ENCODE data around the gene ZBTB12. TPM values are rescaled to one million over a fixed set of nuclear protein-coding genes. Genes with fewer than 3 reads are reported as not detected.
"Not testable (repeated sequence)": the region's sequence is repeated elsewhere in the genome, so short reads cannot be mapped to it uniquely, and the experiment has no call there.

The ZBTB12 gene
- total and polyA plus RNA-seq, 5 donors from 2014 or later, result 0.20 TPM; not detected in 4

- H3K9me3 ChIP-seq (ENCODE audit: control insufficient read depth in 2 of 2, low read length in 2 of 2), result no peaks in the 10 kb centered on the region
- H3K4me3 ChIP-seq (ENCODE audit: low read depth, low read length), result peak overlapping the region; percentile 79
- H3K36me3 ChIP-seq (ENCODE audit: control insufficient read depth, insufficient read depth, low read length), result peaks cover 12% of the 10 kb centered on the region
- Mint-ChIP-seq H3K27me3 (no peaks in the 10 kb centered on the region), H3K4me3 (peak overlapping the region; percentile 90 to 96 (median 94)), H3K27ac (peak overlapping the region; percentile 85 to 95 (median 91)), H3K36me3 (peaks cover 14% of the 10 kb centered on the region), H3K4me1 (peaks cover 4 to 37% (median 18%) of the 10 kb centered on the region in 4 donors), H3K9me3 (peaks cover 0 to 1% (median 0%) of the 10 kb centered on the region in 7 donors)
- peaks cover 22% of the 10 kb centered on the region for H3K4me1 ChIP-seq (ENCODE audit: control insufficient read depth, insufficient read depth, low read length, poor library complexity, severe bottlenecking)
- no peak for DNase-seq
- peak overlapping the region; percentile 89 for H3K27ac ChIP-seq (ENCODE audit: insufficient read depth, low read length, poor library complexity, severe bottlenecking)
- no peaks in the 10 kb centered on the region for H3K27me3 ChIP-seq (ENCODE audit: control insufficient read depth, insufficient read depth, low read length)
- no peak for ATAC-seq (ENCODE audit: low read depth in 2 of 2)
Measured at GRCh38 chr6:31861919-31862343, 40.0 kb downstream of the ZBTB12 start.

- H3K4me3 Mint-ChIP-seq, result peak overlapping the region in 3 of 4 donors; percentile 2 to 91 (median 90)
- Histone ChIP-seq H3K4me1 (ENCODE audit: control insufficient read depth, insufficient read depth, low read length, poor library complexity, severe bottlenecking) (peaks cover 22% of the 10 kb centered on the region), H3K27me3 (ENCODE audit: control insufficient read depth, insufficient read depth, low read length) (no peaks in the 10 kb centered on the region), H3K4me3 (ENCODE audit: low read depth, low read length) (no peak overlapping the region), H3K36me3 (ENCODE audit: control insufficient read depth, insufficient read depth, low read length) (peaks cover 12% of the 10 kb centered on the region), H3K9me3 (ENCODE audit: control insufficient read depth in 2 of 2, low read length in 2 of 2) (no peaks in the 10 kb centered on the region), H3K27ac (ENCODE audit: insufficient read depth, low read length, poor library complexity, severe bottlenecking) (no peak overlapping the region)
- peak overlapping the region in 1 of 3 donors; percentile 95 for H3K27ac Mint-ChIP-seq
- DNase-seq (no peak), ATAC-seq (ENCODE audit: low read depth in 2 of 2) (no peak)
- H3K27me3 Mint-ChIP-seq, result no peaks in the 10 kb centered on the region
- peaks cover 4 to 37% (median 18%) of the 10 kb centered on the region in 4 donors for H3K4me1 Mint-ChIP-seq
- H3K9me3 Mint-ChIP-seq, result peaks cover 0 to 1% (median 0%) of the 10 kb centered on the region in 7 donors
- peaks cover 15% of the 10 kb centered on the region for H3K36me3 Mint-ChIP-seq
Measured at GRCh38 chr6:31861150-31861549, 40.7 kb downstream of the ZBTB12 start.

GRCh38 chr6:31860349-31860748 is 41.5 kb downstream of the ZBTB12 start:
- H3K27ac ChIP-seq (ENCODE audit: insufficient read depth, low read length, poor library complexity, severe bottlenecking), result no peak overlapping the region
- H3K4me3 Mint-ChIP-seq, result peak overlapping the region in 1 of 4 donors; percentile 81
- H3K9me3 ChIP-seq (ENCODE audit: control insufficient read depth in 2 of 2, low read length in 2 of 2), result no peaks in the 10 kb centered on the region
- DNase-seq (no peak), ATAC-seq (ENCODE audit: low read depth in 2 of 2) (no peak)
- H3K4me1 ChIP-seq (ENCODE audit: control insufficient read depth, insufficient read depth, low read length, poor library complexity, severe bottlenecking), result peaks cover 22% of the 10 kb centered on the region
- H3K27me3 Mint-ChIP-seq, result no peaks in the 10 kb centered on the region
- peaks cover 12% of the 10 kb centered on the region for H3K36me3 ChIP-seq (ENCODE audit: control insufficient read depth, insufficient read depth, low read length)
- H3K4me1 Mint-ChIP-seq, result peaks cover 4 to 37% (median 18%) of the 10 kb centered on the region in 4 donors
- peaks cover 0 to 1% (median 0%) of the 10 kb centered on the region in 7 donors for H3K9me3 Mint-ChIP-seq
- H3K36me3 Mint-ChIP-seq, result peaks cover 15% of the 10 kb centered on the region
- no peaks in the 10 kb centered on the region for H3K27me3 ChIP-seq (ENCODE audit: control insufficient read depth, insufficient read depth, low read length)
- H3K4me3 ChIP-seq (ENCODE audit: low read depth, low read length), result no peak overlapping the region
- no peak overlapping the region for H3K27ac Mint-ChIP-seq

- Mint-ChIP-seq H3K27ac (no peak overlapping the region), H3K4me3 (peak overlapping the region in 2 of 4 donors; percentile 46 to 81), H3K4me1 (peaks cover 4 to 37% (median 18%) of the 10 kb centered on the region in 4 donors), H3K36me3 (peaks cover 15% of the 10 kb centered on the region), H3K9me3 (peaks cover 0 to 1% (median 0%) of the 10 kb centered on the region in 7 donors), H3K27me3 (no peaks in the 10 kb centered on the region)
- no peak for DNase-seq
- H3K27me3 ChIP-seq (ENCODE audit: control insufficient read depth, insufficient read depth, low read length), result no peaks in the 10 kb centered on the region
- peaks cover 22% of the 10 kb centered on the region for H3K4me1 ChIP-seq (ENCODE audit: control insufficient read depth, insufficient read depth, low read length, poor library complexity, severe bottlenecking)
- ATAC-seq (ENCODE audit: low read depth in 2 of 2), result no peak
- no peak overlapping the region for H3K27ac ChIP-seq (ENCODE audit: insufficient read depth, low read length, poor library complexity, severe bottlenecking)
- H3K4me3 ChIP-seq (ENCODE audit: low read depth, low read length), result no peak overlapping the region
- peaks cover 12% of the 10 kb centered on the region for H3K36me3 ChIP-seq (ENCODE audit: control insufficient read depth, insufficient read depth, low read length)
- no peaks in the 10 kb centered on the region for H3K9me3 ChIP-seq (ENCODE audit: control insufficient read depth in 2 of 2, low read length in 2 of 2)
Measured at GRCh38 chr6:31859923-31860322, 42.0 kb downstream of the ZBTB12 start.

- Mint-ChIP-seq H3K9me3 (no peaks in the 10 kb centered on the region), H3K36me3 (peaks cover 15% of the 10 kb centered on the region), H3K4me1 (peaks cover 4 to 29% (median 14%) of the 10 kb centered on the region in 4 donors), H3K4me3 (peak overlapping the region in 1 of 4 donors; percentile 19), H3K27ac (no peak overlapping the region), H3K27me3 (no peaks in the 10 kb centered on the region)
- ATAC-seq (ENCODE audit: low read depth in 2 of 2) (no peak), DNase-seq (no peak)
- H3K4me3 ChIP-seq (ENCODE audit: low read depth, low read length), result no peak overlapping the region
- H3K36me3 ChIP-seq (ENCODE audit: control insufficient read depth, insufficient read depth, low read length), result peaks cover 12% of the 10 kb centered on the region
- H3K4me1 ChIP-seq (ENCODE audit: control insufficient read depth, insufficient read depth, low read length, poor library complexity, severe bottlenecking), result peaks cover 14% of the 10 kb centered on the region
- H3K27me3 ChIP-seq (ENCODE audit: control insufficient read depth, insufficient read depth, low read length), result no peaks in the 10 kb centered on the region
- H3K27ac ChIP-seq (ENCODE audit: insufficient read depth, low read length, poor library complexity, severe bottlenecking), result no peak overlapping the region
- no peaks in the 10 kb centered on the region for H3K9me3 ChIP-seq (ENCODE audit: control insufficient read depth in 2 of 2, low read length in 2 of 2)
Measured at GRCh38 chr6:31858707-31859106, 43.2 kb downstream of the ZBTB12 start.

- not testable (repeated sequence) for H3K4me1 ChIP-seq (ENCODE audit: control insufficient read depth, insufficient read depth, low read length, poor library complexity, severe bottlenecking); DNase-seq; H3K27me3 Mint-ChIP-seq; H3K27ac Mint-ChIP-seq; H3K27me3 ChIP-seq (ENCODE audit: control insufficient read depth, insufficient read depth, low read length); H3K4me3 ChIP-seq (ENCODE audit: low read depth, low read length); ATAC-seq (ENCODE audit: low read depth in 2 of 2); H3K27ac ChIP-seq (ENCODE audit: insufficient read depth, low read length, poor library complexity, severe bottlenecking); H3K9me3 Mint-ChIP-seq; H3K9me3 ChIP-seq (ENCODE audit: control insufficient read depth in 2 of 2, low read length in 2 of 2); H3K4me3 Mint-ChIP-seq
- H3K36me3 ChIP-seq (ENCODE audit: control insufficient read depth, insufficient read depth, low read length), result peaks cover 12% of the 10 kb centered on the region
- H3K36me3 Mint-ChIP-seq, result peaks cover 15% of the 10 kb centered on the region
- peaks cover 1 to 20% (median 10%) of the 10 kb centered on the region in 4 donors for H3K4me1 Mint-ChIP-seq
Measured at GRCh38 chr6:31857774-31858173, 44.1 kb downstream of the ZBTB12 start.

- not testable (repeated sequence) for H3K27me3 Mint-ChIP-seq; H3K4me1 ChIP-seq (ENCODE audit: control insufficient read depth, insufficient read depth, low read length, poor library complexity, severe bottlenecking); DNase-seq; H3K27me3 ChIP-seq (ENCODE audit: control insufficient read depth, insufficient read depth, low read length); H3K4me1 Mint-ChIP-seq; ATAC-seq (ENCODE audit: low read depth in 2 of 2); H3K36me3 ChIP-seq (ENCODE audit: control insufficient read depth, insufficient read depth, low read length); H3K4me3 ChIP-seq (ENCODE audit: low read depth, low read length); H3K27ac ChIP-seq (ENCODE audit: insufficient read depth, low read length, poor library complexity, severe bottlenecking); H3K9me3 ChIP-seq (ENCODE audit: control insufficient read depth in 2 of 2, low read length in 2 of 2); H3K9me3 Mint-ChIP-seq; H3K27ac Mint-ChIP-seq; H3K36me3 Mint-ChIP-seq; H3K4me3 Mint-ChIP-seq
Measured at GRCh38 chr6:31851980-31852718, 49.7 kb downstream of the ZBTB12 start.

GRCh38 chr6:31851485-31851832 is 50.4 kb downstream of the ZBTB12 start:
- H3K27me3 ChIP-seq (ENCODE audit: control insufficient read depth, insufficient read depth, low read length), result no peaks in the 10 kb centered on the region
- Mint-ChIP-seq H3K27me3 (no peaks in the 10 kb centered on the region), H3K4me1 (peaks cover 0 to 2% (median 0%) of the 10 kb centered on the region in 4 donors), H3K4me3 (no peak overlapping the region), H3K36me3 (no peaks in the 10 kb centered on the region), H3K9me3 (no peaks in the 10 kb centered on the region), H3K27ac (no peak overlapping the region)
- no peaks in the 10 kb centered on the region for H3K9me3 ChIP-seq (ENCODE audit: control insufficient read depth in 2 of 2, low read length in 2 of 2)
- H3K4me1 ChIP-seq (ENCODE audit: control insufficient read depth, insufficient read depth, low read length, poor library complexity, severe bottlenecking), result no peaks in the 10 kb centered on the region
- no peak overlapping the region for H3K27ac ChIP-seq (ENCODE audit: insufficient read depth, low read length, poor library complexity, severe bottlenecking)
- ATAC-seq (ENCODE audit: low read depth in 2 of 2) (no peak), DNase-seq (no peak)
- H3K4me3 ChIP-seq (ENCODE audit: low read depth, low read length), result no peak overlapping the region
- no peaks in the 10 kb centered on the region for H3K36me3 ChIP-seq (ENCODE audit: control insufficient read depth, insufficient read depth, low read length)

Data from CD4-positive, CD25-positive, alpha-beta regulatory T cell (primary cell).